ENCODE results near the gene SSBP3. TPM values are rescaled to one million over a fixed set of nuclear protein-coding genes. Genes with fewer than 3 reads are reported as not detected.

SSBP3 gene
- total and polyA plus RNA-seq, 2 donors from 2014 or later, result 33.3 to 49.6 TPM

GRCh38 chr1:54397090-54397591 lies 9.1 kb downstream of the SSBP3 start:
- Histone ChIP-seq H3K27me3 (ENCODE audit: control insufficient read depth, insufficient read depth, low read length) (no peaks in the 10 kb centered on the region), H3K4me1 (ENCODE audit: control insufficient read depth in 2 of 3, insufficient read depth in 2 of 3, low read depth in 1 of 3, low read length in 3 of 3) (peaks cover 0 to 8% (median 8%) of the 10 kb centered on the region in 3 donors), H3K9me3 (ENCODE audit: control insufficient read depth in 2 of 3, insufficient read depth in 1 of 3, low read length in 3 of 3) (no peaks in the 10 kb centered on the region), H3K27ac (ENCODE audit: low read depth in 2 of 2, low read length in 2 of 2) (no peak overlapping the region), H3K4me3 (ENCODE audit: low read length in 3 of 3) (no peak overlapping the region), H3K36me3 (ENCODE audit: control insufficient read depth in 2 of 3, insufficient read depth in 3 of 3, low read length in 3 of 3) (peaks cover 21 to 48% (median 26%) of the 10 kb centered on the region in 3 donors), H3K9ac (ENCODE audit: low read length in 3 of 3) (no peak overlapping the region)
- intact Hi-C loops (cut with DNase I), result no loop called here
- no peak for TF ChIP-seq CTCF (IDR thresholded peaks at IDR 0.05; ENCODE audit: borderline replicate concordance, extremely low read depth, insufficient read depth)
- DNase-seq, result peak in 3 of 5 donors; percentile 52 to 59 (median 58)
- no peak for FAIRE-seq

DNA sequence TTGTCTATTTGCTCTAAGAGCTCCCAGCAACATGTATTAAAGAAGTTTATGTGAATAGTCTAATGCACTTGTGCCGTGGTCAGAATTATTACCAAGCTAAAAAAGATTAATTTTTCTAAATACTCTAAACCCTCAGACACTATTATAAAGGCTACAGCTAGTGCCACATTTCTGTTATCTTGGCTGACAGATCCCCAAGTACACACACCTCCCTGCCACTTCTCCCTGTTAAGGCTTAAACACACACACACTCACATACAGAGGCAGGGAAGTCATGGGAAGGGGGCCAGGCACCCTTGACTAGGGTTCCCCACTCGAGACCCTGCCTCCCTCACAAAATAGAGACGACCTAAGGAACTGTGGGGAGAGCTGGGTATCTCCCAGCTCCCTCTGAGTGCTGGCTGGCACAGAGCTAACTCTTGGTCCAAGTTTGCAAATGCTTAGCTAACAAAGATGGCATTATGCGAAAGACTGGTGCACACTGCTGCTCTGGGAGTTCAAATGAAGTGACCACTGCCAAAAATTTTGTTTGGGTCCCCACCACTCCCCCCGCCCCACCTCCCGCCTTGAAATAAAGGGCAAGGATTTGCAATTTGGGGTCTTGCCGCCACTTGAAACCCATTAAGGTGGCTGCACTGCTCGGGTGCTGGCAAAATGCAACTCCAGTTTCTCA lies 9.8 kb downstream of the SSBP3 start:
- H3K9ac ChIP-seq (ENCODE audit: low read length in 3 of 3), result no peak overlapping the region
- no peak overlapping the region for H3K4me3 ChIP-seq (ENCODE audit: low read length in 3 of 3)
- intact Hi-C loops (cut with DNase I), result no loop called here
- no peak overlapping the region for H3K27ac ChIP-seq (ENCODE audit: low read depth in 2 of 2, low read length in 2 of 2)
- DNase-seq (no peak), FAIRE-seq (no peak)
- no peaks in the 10 kb centered on the region for H3K27me3 ChIP-seq (ENCODE audit: control insufficient read depth, insufficient read depth, low read length)
- no peak for TF ChIP-seq CTCF (IDR thresholded peaks at IDR 0.05; ENCODE audit: borderline replicate concordance, extremely low read depth, insufficient read depth)
- peaks cover 23 to 44% (median 25%) of the 10 kb centered on the region in 3 donors for H3K36me3 ChIP-seq (ENCODE audit: control insufficient read depth in 2 of 3, insufficient read depth in 3 of 3, low read length in 3 of 3)
- H3K4me1 ChIP-seq (ENCODE audit: control insufficient read depth in 2 of 3, insufficient read depth in 2 of 3, low read depth in 1 of 3, low read length in 3 of 3), result peaks cover 0 to 8% (median 5%) of the 10 kb centered on the region in 3 donors
- no peaks in the 10 kb centered on the region for H3K9me3 ChIP-seq (ENCODE audit: control insufficient read depth in 2 of 3, insufficient read depth in 1 of 3, low read length in 3 of 3)

DNA sequence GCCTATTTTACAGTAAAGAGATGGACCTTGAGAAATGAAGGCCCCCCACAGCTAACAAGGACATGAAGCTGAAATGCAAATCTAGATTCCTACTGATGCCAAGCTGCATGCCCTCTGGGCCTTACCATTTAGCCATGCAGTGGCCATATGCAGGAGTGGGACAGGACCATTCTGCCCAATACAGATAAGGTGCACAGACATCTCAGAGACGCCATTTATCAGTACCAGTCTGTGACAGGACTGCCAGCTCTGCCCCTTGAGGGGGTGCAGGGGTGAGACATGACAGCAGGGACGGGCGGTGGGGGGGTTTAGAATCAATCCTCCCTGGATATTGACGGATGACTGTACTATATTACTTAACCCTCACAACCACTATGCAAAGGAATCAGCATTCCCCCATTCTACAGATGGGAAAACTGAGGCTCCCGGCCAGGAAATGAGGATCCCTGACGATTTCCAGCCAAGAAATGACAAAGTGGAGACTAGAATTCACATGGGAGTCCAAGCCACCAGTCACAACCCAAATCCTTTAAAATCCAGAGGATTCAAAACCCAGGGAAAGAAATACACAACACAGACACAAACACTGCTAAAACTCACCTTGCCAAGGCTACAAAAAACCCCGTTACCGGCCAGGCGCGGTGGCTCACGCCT lies 10.8 kb downstream of the SSBP3 start:
- H3K36me3 ChIP-seq (ENCODE audit: control insufficient read depth in 2 of 3, insufficient read depth in 3 of 3, low read length in 3 of 3), result peaks cover 13 to 34% (median 19%) of the 10 kb centered on the region in 3 donors
- H3K9ac ChIP-seq (ENCODE audit: low read length in 3 of 3), result no peak overlapping the region
- no peak for TF ChIP-seq CTCF (IDR thresholded peaks at IDR 0.05; ENCODE audit: borderline replicate concordance, extremely low read depth, insufficient read depth)
- no peak overlapping the region for H3K27ac ChIP-seq (ENCODE audit: low read depth in 2 of 2, low read length in 2 of 2)
- intact Hi-C loops (cut with DNase I), result no loop called here
- no peaks in the 10 kb centered on the region for H3K27me3 ChIP-seq (ENCODE audit: control insufficient read depth, insufficient read depth, low read length)
- H3K4me3 ChIP-seq (ENCODE audit: low read length in 3 of 3), result no peak overlapping the region
- H3K9me3 ChIP-seq (ENCODE audit: control insufficient read depth in 2 of 3, insufficient read depth in 1 of 3, low read length in 3 of 3), result no peaks in the 10 kb centered on the region
- DNase-seq, result no peak
- peaks cover 0 to 5% (median 4%) of the 10 kb centered on the region in 3 donors for H3K4me1 ChIP-seq (ENCODE audit: control insufficient read depth in 2 of 3, insufficient read depth in 2 of 3, low read depth in 1 of 3, low read length in 3 of 3)
- FAIRE-seq, result no peak
